Esophagus squamous epithelium (tissue), 4 donors: ENCODE data around the gene ZNF490.

Experiments used
- CTCF ChIP-seq, 6 experiments: fragments of 450-650 bp in 4 of 6; fragments of 200-600 bp in 2 of 6; sonication (generic) in 2 of 6; IDR thresholded peaks; one replicate each; pipeline ENCODE4 v1.5.1; 2016 to 2019; ENCODE audit warnings: antibody characterized with exemption in 6 of 6, mild to moderate bottlenecking in 4 of 6, moderate library complexity in 4 of 6
- POLR2A ChIP-seq, 4 donors: fragments of 450-650 bp; IDR thresholded peaks; one replicate each; pipeline ENCODE4 v1.6.1; 2017; ENCODE audit warnings: antibody characterized with exemption in 4 of 4, mild to moderate bottlenecking in 4 of 4, moderate library complexity in 3 of 4

GRCh38 chr19:12544401-12544876 lies 66.2 kb downstream of the ZNF490 start:
- TF ChIP-seq POLR2A (IDR thresholded peaks at IDR 0.05), result no peak
- TF ChIP-seq CTCF (IDR thresholded peaks at IDR 0.05), result no peak
